ENCODE results near the gene SASH1.

SASH1 gene

DNA sequence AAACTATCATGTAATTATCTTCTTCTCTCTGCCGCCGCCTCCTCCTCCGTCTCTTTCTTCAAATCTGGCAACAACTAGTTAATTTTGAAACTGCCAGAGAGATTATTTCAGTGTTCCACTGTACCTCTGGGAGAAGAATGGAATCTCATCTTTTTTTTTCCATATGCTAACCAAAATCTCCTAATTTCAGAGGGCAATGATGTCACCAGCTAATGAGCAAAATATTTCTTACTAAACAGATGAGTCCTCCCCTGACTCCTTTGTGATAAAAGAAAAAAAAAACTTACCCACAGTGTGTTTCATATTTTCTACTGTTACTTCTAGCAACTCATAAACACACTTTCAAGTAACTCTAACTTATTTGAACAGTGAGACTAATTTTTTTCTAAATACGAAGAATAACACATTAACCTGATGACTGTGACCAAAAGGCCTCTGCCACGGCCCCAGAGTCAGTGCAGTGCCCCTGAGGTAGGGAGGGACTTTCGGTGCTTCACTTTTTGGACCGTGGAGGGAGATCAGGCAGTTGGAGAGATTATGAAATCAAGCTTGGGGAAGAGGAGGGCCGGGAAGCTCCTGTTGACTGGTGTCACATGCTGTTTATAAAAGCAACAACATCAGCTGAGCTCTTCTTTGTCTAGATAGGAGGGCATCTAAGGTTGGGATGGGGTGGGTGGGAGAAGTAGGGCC lies 159.6 kb downstream of the SASH1 start:
- DNase-seq, result no peak

DNA sequence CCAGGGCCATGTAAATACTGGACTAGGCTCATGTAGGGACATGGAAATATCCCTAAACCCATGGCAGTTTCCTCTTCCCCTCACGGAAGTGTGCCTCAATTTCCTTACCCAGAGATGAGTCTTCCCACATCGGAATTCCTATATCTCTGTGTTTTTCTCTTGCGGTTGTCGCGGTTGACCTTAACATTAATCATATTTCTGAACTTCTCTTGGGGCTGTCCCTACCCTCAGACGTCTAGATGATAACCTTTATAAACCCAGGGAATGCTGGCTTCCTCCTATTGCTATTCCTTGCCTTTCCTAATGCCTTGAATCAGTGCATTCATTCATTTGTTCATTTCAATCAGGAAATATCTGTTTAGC lies 160.1 kb downstream of the SASH1 start:
- DNase-seq, result no peak

DNA sequence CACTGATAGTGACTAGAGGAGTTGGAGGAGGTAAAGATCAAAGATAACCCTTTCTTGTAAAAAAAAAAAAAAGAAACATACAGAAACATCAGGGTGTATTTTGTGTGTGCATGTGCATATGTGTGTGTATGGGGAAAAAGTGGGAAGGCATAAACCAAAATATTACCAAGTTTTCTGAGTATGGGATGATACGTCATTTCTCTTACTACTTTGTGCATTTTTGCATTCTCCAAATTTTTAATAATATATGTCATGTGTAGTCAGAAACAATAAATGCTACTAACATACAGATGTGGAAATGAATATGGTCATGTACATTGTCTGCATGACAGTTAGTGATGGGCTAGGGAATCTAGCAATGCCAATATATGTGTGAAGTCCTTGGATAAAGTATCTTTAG lies 161.1 kb downstream of the SASH1 start:
- DNase-seq, result no peak

DNA sequence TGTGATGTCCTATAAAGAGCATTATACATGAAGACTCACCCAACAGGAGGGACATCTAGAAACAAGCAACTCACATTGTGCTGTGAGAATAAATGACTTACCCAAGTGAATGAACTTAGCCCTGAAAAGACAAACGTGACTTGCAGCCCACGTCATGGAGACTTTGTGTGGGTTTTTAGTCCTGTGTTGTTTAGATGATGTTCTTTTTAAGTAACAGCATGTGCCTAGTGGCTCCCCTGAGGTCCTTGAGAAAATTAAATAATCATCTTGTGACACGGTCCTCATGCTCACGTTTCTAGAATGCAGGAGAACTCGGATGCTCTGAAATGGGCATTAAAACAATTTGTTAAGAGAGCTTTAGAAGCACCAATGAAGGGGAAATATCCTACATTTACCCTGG lies 165.1 kb downstream of the SASH1 start:
- DNase-seq, result no peak

DNA sequence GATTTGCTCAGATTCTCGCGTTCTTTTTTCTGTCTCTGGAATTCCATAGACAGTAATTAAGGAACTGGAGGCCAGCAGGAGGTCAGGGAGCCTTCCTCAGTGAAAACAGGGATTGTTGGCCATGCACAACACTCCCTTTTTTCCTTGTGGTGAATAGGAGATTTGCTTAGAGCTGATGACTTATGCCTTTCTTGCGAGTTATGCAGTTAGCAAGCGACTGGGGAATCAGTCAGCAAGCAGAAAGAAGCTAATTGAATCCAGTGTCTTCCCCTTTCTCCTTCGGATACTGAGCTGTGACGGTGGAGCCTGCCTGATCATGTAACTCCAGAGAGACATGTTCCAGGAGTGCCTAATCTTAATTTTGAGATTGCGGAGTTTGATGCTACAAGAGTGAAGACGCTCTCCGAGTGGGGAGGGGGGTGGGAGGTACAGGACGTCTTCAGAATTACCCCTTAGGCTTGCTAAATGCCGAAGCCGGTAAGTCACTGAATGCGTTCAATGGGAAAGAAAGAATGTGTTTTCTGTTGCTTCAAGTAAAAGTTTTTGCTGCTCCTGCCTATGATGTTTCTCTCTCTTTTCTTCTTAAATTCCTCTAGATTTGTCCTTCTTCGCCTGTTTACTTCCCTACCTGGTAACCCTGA lies 165.9 kb downstream of the SASH1 start:
- no peak for DNase-seq

DNA sequence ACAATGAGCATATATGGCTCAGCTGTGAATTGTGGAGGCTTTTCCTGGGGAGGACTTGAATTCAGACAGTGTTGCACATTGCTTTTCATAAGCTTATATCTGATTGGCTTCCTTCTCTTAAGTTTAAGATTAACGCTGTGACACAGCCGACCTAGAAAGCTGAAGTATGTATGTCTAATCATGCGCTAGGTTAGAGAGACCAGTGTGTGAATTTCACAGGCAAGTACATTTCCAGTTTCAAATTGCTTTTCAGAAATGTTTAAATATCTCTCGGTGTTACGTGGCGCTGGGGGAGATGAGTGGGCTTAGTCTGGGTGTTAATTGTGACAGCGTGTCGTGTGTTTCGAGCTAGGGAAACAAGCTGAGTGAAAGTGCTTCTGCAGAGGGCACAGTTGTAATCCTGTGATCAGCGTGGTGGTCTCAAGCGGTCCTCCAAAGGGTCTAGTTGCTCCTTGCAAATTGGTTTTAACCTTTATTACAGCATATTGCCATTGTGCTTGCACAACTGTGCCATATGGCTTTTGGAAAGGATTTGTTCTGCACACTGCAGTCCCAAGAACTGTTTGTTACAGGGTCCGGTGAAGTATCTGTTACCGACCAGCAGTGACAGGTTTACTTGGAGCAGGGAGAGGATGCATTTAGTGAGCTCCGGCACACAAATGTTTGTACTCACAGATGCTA lies 166.6 kb downstream of the SASH1 start:
- DNase-seq, result no peak

DNA sequence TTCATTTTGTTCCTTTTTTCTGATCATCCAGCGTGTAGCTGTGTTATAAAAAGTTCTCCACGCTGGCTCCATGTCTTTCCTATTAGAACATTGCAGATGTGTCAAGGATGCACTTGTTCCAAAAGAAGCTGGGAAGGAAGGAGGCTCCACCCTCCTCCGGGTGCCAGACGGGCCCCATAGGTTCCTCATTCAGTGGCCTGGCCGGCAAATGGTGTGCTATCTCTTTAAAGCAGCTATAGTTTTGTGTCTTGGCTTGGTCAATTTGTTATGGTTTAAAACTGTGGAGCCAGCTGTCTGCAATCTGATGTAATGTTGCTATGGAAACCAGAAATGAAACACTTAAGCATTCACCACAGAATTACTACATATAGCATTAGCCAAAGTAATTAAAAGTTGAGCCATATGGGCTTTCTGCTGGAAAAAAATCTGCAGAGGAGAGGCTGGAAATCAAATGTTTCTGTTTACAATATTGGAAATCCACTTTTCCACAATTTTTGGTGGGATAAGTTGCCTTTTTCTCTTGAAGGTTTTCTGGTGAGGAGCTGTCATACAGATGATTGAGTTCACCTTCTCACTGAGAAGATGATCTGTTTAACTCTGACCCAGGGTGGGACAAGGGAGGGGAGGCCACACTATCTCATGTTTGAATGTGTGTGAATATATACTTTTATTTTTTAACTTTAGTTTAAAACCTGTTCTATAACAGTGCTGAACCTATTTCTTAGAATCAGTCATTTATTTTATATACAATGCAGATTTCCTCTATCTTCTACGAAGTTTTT lies 167.4 kb downstream of the SASH1 start:
- peak; percentile 33 for DNase-seq

DNA sequence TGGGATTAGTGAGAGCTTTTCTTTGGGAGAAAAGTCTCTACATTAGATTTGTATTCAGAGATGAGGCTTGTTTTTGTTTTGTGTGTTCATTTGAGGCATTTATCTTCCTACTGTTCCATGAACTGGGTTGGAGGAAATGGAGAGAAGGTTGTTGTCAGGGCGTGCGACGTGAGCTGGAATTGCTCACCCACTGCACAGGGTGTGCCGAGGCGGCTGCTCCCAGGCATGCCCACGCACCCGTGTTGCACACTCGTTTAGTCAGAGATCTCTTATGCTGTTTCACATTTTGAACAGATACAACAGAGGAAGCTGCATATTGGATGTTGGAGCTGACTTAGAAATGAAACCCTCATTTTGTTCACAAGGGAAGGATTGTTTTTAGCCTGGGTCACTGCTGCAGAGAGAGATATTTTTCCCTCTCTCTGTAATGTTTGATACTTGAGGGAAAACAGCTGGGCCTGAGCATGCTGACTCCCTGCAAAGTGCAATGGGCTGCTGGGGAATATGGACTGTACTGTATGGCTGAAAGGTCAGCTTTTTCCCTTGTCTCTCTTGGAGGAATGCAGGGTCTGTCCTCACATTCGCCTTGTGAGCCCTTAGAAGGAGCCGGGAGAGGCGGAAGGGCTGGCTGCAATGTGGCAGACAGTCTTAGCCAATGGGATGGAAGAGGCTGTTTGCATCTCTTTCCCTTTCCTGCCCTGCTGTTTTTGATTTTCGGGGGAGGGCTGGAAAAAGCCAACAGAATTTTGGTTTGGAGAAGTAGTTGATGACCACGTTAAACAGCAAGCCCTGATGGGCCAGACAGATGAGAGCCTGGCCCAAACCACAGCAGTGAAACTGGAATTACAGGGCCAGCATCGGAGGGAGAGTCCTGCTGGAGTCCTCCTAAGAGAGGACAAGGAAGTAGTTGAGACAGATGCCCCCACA lies 170.8 kb downstream of the SASH1 start:
- DNase-seq, result no peak

DNA sequence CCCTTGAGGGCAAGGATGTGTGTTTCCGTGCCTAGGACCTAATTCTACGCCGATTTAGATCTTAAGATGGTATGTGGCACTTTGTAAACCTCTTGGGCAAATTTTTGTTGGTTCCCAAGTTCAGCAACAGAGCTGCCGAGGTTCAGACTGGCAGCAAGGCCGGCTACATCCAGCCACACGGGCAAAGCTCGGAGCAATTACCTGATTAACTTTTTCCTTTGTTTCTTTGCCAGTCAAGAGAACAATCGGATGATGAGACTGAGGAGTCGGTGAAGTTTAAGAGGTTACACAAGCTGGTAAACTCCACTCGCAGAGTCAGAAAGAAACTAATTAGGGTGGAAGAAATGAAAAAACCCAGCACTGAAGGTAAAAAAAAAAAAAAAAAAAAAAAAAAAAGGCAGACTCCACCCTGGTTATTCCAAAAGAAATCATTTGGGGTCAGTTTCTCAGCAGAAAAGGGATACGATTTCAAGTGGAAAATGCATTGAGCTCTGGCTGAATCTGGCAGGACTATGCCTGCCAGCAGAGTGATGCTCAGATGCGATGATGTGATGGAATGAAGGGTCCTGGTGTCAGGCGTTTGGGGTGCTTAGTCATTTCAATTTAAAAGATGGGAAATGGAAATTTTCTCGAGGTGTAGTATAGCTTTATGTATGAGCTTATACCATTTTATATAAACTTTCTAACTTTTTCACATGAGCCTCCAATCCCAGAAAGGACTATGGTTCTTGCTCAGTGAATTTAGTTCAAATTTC lies 171.6 kb downstream of the SASH1 start:
- DNase-seq, result no peak

DNA sequence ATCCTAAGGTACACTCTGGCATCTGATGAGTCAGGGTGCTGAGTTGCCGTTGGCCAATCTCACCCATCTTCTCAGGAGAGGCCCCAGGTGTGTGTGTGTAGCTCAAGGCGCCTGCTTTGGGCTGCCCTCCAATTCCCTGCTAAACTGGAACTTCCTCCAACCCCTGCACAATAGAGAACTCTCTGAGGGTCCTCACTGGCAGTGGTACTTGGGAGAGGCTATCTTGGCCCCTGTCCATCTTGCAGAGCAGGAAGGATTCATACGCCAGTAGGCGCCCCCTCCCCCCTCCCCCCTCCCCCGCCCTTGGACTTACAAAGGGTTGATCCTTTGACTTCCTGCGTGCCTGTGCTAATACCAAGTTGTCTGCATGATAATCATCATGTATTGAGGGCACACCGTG lies 173.6 kb downstream of the SASH1 start:
- DNase-seq, result peak; percentile 15

DNA sequence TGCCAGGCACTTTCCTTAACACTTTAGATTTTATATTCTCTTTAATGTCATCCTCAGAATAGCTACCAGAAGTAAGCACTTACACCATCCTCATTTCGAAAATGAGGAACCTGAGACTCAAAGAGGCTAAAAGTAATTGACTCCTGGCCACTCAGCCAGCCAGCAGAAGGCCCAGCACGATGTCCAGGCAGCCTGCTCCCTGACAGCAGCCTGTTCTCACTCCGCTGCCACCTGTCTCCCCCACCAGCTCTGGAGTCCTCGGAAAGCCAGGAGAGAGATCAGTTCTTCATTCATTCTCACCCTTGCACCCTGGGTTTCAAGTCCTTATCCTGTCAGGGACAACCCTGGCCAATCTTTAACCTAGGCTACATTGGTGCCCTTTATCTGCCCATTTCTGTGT lies 174.0 kb downstream of the SASH1 start:
- DNase-seq, result no peak

DNA sequence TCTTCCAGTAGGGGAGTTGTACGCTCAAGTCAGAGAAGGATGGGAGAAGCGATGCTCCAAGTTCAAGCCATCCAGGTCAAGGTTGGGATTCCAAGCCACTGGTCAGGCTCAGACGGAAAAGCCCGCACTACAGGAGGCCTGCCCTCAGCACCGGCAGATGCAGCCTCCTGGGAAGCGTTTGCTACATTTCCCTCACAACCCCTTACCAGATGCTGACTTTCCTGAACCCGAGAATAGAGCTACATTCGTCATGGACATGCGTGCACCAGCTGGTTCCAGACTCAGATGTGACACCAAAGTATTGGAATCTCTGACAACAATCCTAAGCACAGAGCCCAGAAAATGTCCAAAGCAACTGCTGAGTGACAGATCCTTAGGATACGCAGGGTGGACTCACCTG lies 174.8 kb downstream of the SASH1 start:
- DNase-seq, result no peak

DNA sequence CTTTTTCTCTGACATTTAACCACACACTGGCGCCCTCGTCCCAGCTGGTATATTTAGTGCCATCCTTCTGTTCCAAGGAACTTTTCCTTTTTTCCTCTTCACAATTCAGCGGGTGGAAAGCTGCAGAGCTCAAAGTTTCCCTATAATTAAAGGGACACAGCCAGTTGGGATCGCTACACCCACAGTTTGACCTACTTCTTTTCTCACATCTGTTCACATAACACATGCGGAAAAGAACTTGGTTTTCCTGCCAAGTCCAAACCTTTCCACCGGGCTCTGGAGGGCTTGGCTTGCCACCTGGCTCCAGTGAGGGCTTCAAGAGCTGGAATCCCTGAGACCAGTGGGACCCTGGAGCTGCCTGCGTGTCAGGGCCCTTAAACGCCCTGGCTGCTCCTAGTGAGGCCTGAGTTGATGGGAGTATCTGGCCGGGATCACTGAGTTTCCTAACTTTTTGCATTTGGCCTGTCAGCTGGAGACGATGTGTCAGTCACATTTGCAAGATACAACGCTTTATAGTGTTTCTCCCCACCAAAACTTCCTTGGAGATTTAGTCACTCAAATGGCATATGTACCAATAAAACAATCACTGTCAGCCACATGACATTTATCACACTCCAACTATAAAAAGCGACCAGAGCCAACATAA lies 176.0 kb downstream of the SASH1 start:
- no peak for DNase-seq

DNA sequence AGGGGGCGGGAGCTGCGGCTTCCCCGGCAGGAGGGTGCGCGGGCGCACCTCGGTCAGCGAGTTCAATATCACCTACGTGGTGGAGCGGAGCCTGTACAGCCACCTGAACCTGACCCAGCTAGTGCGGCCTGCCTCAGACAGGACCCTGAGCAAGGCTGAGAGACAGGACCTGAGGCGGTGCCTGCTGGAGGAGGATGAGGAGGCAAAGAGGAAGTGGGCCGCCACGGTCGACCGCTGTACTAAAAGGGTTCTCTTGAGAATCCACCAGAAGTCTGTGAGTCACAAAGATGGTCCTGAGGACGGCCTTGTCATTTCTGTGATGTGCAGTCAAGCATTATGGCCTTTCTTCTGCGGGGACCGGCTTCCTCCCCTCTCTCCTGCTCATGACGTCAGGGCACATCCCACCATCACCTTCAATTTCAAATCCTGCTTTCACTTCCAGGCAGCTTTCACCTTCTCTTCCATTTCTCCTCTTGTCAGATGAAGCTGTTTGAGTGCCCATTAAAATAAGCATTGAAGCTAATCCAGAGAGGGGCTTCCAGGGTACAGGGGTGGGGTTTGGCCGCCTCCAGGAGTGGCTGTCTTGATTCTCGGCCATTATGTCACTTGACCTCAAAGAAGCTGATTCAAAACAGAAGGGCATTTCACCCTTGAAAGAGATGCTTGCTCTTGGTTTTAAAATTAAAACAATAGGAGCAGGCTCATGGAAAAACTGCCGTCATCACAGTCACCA lies 177.6 kb downstream of the SASH1 start:
- no peak for DNase-seq

DNA sequence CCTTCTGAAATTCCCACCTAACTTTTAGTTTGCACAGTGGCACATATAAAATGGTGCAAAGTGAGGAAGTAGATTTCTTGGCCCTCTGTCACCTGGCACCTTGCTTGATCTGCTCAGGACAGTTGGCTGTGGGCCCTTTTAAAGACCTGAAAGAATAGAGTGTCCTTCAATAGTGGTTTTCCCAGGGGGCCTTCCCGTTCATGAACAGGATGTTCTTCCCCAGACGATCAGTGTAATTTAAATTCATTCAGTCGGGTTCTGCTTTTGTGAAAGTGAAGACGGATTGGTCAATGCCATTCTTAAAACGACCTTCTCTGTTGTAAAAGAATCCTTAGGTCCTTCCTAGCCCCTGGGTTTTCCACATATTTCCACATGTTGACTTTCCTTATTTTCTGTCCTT lies 178.5 kb downstream of the SASH1 start:
- DNase-seq, result no peak

DNA sequence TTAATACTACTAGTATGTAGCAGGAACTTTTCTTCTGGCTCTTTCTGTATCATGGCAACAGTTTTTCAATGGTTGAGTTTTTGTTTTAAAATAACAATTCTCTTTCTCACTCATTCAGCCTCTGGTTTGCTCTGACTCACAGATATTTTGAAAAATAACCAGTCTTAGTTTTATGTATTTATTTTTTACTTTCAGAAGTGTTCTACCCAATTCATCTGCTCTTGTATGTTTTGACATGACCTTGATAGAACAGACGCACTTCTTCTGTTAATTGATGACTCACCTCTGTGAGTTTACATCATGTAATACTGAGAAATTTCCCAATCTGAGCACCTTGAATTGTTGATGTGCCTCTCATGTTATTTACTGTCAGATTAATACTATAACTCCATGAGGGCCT lies 178.9 kb downstream of the SASH1 start:
- no peak for DNase-seq

DNA sequence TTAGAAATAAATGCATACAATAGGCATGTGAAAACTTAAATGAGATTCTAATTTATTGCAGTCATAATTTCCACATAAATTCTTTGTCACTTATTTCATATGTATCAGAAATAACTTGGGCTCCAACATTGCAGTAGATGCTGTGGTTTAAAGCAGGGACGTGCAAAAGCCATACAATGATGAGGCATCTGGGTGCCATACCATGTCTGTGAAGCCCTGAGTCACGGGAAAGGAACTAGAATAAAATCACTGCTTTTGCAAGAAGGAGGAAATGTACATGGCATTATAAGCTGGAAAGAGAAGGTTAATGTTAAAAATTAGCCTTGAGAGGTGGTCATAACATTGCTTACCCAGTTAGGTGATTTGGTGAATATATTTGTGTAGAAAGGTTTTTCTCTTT lies 180.4 kb downstream of the SASH1 start:
- DNase-seq, result no peak

DNA sequence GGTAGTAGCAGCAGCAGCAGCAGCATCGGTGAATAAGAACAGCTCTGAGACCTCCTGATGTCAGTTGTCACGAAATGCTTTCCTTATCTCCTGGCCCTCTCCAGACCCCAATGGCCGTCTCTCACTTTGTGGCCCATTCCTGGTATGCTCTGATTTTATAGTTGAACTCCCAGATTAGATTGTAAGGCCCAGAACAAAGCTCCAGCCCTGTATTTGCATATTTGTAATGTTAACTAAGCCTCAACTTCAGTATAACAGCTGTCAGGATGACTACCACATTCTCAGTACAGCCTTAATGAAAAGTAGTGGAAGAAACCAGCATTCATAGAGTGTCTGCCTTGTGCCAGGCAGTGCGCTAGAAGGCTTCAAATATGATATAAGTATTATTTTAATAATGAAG lies 180.9 kb downstream of the SASH1 start:
- no peak for DNase-seq

DNA sequence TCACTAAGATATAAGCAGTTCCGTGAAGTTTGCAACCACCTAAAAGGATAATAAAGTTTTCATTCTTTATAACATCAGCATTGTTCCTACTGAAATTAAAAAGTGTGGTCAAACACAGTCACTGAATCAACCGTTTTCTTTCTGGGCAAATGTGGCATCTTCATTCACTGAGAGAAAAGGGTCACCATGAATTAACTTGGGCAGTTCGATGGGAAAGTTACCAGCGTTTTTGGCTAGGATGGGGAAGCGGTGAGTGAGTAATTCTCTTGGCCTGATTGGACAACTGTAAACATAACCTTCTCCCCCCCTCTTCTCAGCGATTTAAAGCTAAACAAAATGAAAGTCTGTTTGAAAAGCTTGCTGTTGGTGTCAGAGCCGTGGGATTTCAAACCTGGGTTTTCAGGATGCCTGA lies 181.8 kb downstream of the SASH1 start:
- no peak for DNase-seq

DNA sequence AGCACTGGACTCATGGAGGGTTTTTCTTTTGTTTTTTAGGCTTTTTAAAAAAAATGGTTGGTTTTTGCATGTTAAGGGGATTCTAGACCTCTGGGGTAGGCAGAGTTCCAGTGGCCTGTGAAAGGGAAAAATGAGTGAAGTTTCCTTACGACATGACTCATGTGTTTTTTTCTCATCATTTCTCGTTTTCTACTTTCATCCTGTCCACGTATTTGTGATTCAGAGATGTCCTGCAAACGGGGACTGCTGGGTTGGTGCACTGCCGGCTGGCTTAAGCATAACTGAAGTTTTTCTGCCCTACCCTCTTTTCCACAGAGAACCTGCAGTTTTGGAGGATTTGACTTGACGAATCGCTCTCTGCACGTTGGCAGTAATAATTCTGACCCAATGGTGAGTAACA lies 182.3 kb downstream of the SASH1 start:
- DNase-seq, result no peak

DNA sequence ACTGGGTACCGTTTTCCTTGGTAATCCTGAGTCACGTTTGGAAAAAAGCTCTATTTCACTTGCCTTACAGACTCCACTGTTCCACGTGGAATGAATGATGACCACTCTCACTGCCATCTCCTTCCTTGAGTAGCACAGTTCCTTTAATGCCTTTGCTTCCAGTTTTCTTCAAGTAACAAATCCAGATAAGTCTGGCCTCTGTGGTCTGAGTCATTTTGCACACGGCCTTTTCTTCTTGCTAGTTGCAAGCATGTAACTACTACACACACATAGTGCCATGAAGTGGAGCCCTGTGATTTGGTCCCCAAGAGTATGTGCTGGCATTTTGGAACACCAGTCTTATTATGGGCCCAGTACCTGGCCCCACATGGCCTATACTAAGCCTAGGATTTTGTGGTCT lies 182.8 kb downstream of the SASH1 start:
- no peak for DNase-seq
